CD4-positive, alpha-beta T cell treated with Interleukin-4 for 4 hours (primary cell): Measurements from ENCODE around the gene PIP4K2B.
A peak's percentile ranks its signal among the peaks of the same experiment; 100 is the strongest.
"Not testable (repeated sequence)": the region's sequence is repeated elsewhere in the genome, so short reads cannot be mapped to it uniquely, and the experiment has no call there.

Experiments
- DNase-seq: peaks from one replicate; pipeline ENCODE4 v3.0.0-alpha.2; 2020

Gene PIP4K2B

DNA sequence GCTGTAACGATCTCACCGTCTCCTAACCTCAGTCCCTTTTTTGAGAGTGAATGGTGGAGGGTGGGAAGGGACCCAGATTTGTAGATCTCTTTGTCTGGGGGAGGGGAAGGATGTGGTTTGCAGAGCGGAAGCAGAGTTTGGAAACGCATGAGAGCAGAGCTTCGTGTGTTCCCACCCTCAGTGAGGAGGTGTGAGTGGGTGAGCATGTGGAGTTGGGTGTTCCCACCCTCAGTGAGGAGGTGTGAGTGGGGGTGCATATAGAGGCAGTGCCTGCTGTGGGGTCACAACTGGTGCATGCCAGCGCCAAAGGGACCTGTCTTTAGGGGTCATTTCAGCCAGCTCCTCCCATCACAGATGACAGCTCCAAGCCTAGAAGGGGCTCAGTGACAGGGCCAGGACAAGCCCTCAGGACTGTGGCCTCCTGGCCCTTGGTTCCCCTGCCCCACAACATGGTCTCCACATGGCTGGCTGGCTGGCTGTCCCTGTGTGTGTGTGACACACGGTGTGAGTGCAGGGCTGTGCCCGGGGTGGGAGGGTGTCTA, 71.0 kb downstream of the PIP4K2B start:
- peak; percentile 88 for DNase-seq

GRCh38 chr17:38727736-38728135, 71.6 kb downstream of the PIP4K2B start:
- DNase-seq: peak; percentile 87

DNA sequence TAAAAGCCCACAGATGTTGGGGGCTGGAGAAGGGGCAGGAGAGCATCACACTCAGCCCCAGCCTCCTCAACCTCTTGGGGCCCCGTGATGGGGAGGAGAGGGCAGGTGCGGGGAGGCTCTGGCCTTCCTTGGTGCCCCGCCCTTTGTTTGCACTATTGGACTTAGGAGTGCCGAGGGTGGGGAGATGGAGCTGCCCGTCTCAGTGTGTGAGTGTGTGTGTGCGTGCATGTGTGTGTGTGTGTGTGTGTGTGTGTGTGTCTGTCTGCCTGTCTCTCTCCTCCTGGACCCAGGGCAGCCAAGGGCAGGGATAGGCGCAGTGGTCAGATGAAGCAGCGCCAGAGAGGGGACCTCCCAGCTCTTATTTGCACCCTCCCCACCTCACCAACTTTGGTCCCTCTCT, 73.2 kb downstream of the PIP4K2B start:
- not testable (repeated sequence) for DNase-seq

DNA sequence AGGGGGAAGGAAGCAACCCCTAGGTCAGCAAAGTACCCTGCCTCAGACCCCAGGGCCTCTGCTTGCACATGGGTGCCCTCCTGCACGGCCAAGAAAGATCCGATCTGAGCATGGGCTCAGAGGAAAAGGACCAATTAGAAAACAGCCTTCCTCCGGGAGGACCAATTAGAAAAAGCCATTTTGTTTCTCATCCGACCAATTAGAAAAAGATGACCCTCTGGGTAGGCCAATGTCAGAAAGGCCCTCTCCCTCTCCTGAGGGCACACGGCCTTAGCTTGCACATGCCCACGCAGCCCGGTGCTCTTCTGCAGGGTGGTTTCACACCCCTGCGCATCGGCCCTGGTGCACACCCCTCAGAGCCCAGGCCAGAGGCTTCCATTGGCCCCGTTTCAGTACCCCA, 74.3 kb downstream of the PIP4K2B start:
- no peak for DNase-seq

DNA sequence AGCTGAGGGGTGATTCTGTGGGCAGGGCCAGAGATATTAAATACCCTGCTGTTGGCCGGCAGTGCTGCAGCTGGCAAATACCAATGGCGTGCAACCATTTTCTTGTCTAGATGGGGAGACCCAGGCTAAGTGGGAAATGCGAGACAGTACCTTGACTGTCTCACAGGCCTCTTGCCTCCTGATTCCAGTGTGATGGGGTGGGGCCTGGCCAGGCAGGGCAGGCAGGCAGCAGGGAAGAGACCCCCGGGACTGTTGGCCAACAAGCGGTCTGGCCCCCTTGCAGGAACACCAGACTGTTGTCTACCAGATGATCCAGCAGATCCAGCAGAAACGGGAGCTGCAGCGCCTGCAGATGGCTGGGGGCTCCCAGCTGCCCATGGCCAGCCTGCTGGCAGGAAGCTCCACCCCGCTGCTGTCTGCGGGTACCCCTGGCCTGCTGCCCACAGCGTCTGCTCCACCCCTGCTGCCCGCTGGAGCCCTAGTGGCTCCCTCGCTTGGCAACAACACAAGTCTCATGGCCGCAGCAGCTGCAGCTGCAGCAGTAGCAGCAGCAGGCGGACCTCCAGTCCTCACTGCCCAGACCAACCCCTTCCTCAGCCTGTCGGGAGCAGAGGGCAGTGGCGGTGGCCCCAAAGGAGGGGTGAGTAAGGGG, 74.9 kb downstream of the PIP4K2B start:
- DNase-seq: no peak

DNA sequence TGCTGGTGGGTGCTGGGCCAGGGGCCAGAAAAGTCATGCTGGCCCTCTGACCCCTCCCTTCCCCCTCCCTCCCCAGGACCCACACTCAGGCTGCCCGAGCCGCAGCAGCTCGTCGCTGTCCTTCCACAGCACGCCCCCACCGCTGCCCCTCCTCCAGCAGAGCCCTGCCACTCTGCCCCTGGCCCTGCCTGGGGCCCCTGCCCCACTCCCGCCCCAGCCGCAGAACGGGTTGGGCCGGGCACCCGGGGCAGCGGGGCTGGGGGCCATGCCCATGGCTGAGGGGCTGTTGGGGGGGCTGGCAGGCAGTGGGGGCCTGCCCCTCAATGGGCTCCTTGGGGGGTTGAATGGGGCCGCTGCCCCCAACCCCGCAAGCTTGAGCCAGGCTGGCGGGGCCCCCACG, 77.6 kb downstream of the PIP4K2B start:
- DNase-seq: no peak

DNA sequence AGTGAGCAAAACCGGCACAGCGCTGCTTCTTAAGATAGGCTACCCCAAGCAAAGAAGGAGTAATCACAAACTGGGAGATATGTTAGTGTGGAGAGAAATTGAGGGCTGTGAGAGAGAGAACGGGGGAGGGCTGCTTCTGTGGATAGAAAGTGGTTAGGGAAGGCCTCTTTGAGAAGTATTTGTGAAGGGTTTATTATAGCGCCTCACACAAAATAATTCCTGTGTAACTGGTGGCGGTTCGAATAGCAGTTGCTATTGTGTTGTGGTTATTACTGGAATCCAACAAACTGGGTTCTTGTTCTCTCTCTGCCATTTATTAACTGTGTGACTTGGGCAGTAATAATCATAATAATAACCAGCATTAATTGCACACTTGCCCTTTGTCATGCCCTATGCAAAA, 78.4 kb downstream of the PIP4K2B start:
- DNase-seq: no peak

GRCh38 chr17:38719943-38720641, 79.3 kb downstream of the PIP4K2B start:
- DNase-seq: no peak

DNA sequence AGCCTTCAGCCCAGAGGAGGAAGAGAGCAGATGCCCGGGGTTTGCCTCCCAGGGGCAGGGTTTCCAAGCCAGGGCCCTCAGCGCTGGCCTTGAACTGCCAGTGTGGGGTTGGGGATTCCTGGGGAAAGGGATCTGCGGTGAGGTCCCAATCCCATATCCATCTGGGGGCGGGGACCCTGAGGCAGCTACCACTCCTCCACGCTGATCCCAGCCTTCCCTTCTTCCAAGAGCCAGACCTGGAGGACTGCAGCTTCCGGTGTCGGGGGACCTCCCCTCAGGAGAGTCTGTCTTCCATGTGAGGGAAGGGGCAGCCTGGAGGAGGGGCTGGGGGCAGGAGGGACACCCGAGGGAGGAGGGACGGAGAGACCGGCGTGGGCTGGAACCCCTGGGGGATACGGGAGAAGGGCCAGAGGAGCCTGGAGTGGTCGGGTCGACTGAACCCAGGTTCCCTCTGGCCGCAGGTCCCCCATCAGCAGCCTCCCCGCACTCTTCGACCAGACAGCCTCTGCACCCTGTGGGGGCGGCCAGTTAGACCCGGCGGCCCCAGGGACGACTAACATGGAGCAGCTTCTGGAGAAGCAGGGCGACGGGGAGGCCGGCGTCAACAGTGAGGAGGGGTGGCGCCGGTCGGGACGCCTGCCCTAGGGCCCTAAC, 79.9 kb downstream of the PIP4K2B start:
- DNase-seq: no peak

DNA sequence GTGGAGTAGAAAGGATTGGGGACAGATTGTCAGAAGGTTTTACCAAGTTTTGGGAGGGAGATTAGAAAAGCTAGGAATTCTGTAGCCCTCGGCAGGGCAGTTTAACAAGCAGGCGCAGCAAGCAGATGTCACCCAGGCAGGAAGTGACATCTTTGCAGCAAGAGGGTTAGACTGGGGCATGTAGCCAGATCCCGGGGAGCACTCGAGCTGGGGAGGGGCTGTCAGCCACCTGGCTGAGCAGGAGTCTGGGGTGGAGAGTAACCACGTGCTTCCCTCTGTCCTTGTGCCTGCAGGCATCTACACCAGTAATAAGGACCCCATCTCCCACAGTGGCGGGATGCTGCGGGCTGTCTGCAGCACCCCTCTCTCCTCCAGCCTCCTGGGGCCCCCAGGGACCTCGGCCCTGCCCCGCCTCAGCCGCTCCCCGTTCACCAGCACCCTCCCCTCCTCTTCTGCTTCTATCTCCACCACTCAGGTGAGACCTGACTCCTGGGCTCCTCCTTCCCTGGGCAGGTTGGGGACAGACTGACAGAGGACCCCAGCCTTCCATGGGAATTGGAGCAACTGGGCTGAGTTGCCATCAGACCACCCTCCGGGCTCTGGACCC, 82.1 kb downstream of the PIP4K2B start:
- DNase-seq: no peak

GRCh38 chr17:38716368-38717005, 82.9 kb downstream of the PIP4K2B start:
- no peak for DNase-seq
